Stimulated activated CD4-positive, alpha-beta T cell treated with anti-CD3 and anti-CD28 coated beads, Interleukin-2, amount 100 ng/mL, for 48 hours (primary cell): ENCODE measurements around the gene SYT17.
"Not testable (repeated sequence)": the region's sequence is repeated elsewhere in the genome, so short reads cannot be mapped to it uniquely, and the experiment has no call there.

Experiments used
- DNase-seq, 2 donors: peaks; one replicate each; pipeline ENCODE4 v3.0.0-alpha.2; 2020

SYT17 gene

GRCh38 chr16:19175492-19176262 is 7.6 kb downstream of the SYT17 start:
- DNase-seq = no peak

GRCh38 chr16:19177111-19177739 is 9.2 kb downstream of the SYT17 start:
- DNase-seq = no peak

- DNase-seq = peak; percentile 52 to 56
Measured at GRCh38 chr16:19179546-19180490, 11.8 kb downstream of the SYT17 start.

GRCh38 chr16:19180741-19181140 is 12.7 kb downstream of the SYT17 start:
- DNase-seq = no peak

GRCh38 chr16:19182481-19182880 is 14.4 kb downstream of the SYT17 start:
- DNase-seq = no peak

GRCh38 chr16:19183187-19183586 is 15.1 kb downstream of the SYT17 start:
- DNase-seq = no peak

- no peak for DNase-seq
Measured at GRCh38 chr16:19184823-19185509, 16.9 kb downstream of the SYT17 start.

GRCh38 chr16:19185510-19185851 is 17.4 kb downstream of the SYT17 start:
- DNase-seq = no peak

- DNase-seq = no peak
Measured at GRCh38 chr16:19186408-19186807, 18.4 kb downstream of the SYT17 start.

GRCh38 chr16:19187961-19188360 is 19.9 kb downstream of the SYT17 start:
- not testable (repeated sequence) for DNase-seq

GRCh38 chr16:19188406-19188805 is 20.4 kb downstream of the SYT17 start:
- DNase-seq = no peak

GRCh38 chr16:19192865-19193264 is 24.8 kb downstream of the SYT17 start:
- DNase-seq = no peak

GRCh38 chr16:19196871-19197270 is 28.8 kb downstream of the SYT17 start:
- no peak for DNase-seq

- DNase-seq = no peak
Measured at GRCh38 chr16:19203374-19203966, 35.4 kb downstream of the SYT17 start.

GRCh38 chr16:19210280-19210924 is 42.4 kb downstream of the SYT17 start:
- DNase-seq = no peak

GRCh38 chr16:19210968-19211367 is 42.9 kb downstream of the SYT17 start:
- no peak for DNase-seq

GRCh38 chr16:19212059-19212458 is 44.0 kb downstream of the SYT17 start:
- DNase-seq = no peak

- DNase-seq = no peak
Measured at GRCh38 chr16:19213885-19214284, 45.8 kb downstream of the SYT17 start.

GRCh38 chr16:19215705-19216104 is 47.7 kb downstream of the SYT17 start:
- no peak for DNase-seq

GRCh38 chr16:19218581-19218980 is 50.5 kb downstream of the SYT17 start:
- DNase-seq = no peak

GRCh38 chr16:19219836-19220235 is 51.8 kb downstream of the SYT17 start:
- DNase-seq = no peak
